GM19438 (cell line): ENCODE data around the gene WWOX.

ENCODE experiments used
- ATAC-seq: cut with Tn5 transposase; IDR thresholded peaks from one replicate; pipeline ENCODE4 v1.9.1; 2021; ENCODE audit warnings: low read depth; ENCODE audit not compliant: unreplicated experiment

Gene WWOX

GRCh38 chr16:78102865-78103264, 3.4 kb downstream of the WWOX start:
- ATAC-seq, result no peak

DNA sequence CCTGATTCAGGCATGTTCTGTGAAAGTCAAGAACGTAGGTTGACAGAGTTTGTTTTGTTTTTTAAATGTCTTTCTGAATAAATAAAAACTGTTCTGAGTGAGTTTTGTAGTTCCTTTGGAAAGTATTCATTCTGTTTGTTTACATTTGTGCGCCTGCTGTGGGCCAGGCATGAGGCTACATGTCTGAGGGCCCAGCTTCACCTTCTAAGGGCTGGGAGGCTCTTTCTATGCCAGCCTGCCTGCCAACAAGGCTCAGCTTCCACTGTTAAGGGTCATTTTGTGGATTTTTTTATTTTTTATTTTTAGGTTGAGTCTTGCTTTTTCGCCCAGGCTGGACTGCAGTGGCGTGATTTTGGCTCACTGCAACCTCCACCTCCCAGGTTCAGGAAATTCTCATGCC, 6.1 kb downstream of the WWOX start:
- no peak for ATAC-seq

GRCh38 chr16:78106686-78107085, 7.2 kb downstream of the WWOX start:
- no peak for ATAC-seq

- ATAC-seq, result no peak
These were observed 9.0 kb downstream of the WWOX start for GRCh38 chr16:78108451-78108850.

GRCh38 chr16:78113258-78113657, 13.8 kb downstream of the WWOX start:
- ATAC-seq, result no peak

DNA sequence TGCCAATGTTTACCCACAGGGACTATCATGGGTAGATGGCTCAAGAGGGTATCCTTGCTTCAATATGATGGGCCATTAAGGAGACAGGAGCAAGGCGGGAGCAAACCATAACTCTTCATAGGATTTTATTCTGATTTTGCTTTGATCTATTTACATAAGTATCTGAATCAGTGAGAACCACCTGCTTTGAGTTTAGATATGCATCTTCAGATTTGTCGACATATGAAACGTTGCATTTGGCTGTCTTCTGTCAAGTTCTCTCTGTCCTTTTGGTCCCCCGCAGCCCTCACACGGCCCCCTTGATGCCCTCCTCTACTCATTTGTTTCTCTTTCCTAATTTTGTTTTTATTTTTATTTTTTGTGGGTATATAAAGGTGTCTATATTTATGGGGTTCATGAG, 16.2 kb downstream of the WWOX start:
- ATAC-seq, result no peak

DNA sequence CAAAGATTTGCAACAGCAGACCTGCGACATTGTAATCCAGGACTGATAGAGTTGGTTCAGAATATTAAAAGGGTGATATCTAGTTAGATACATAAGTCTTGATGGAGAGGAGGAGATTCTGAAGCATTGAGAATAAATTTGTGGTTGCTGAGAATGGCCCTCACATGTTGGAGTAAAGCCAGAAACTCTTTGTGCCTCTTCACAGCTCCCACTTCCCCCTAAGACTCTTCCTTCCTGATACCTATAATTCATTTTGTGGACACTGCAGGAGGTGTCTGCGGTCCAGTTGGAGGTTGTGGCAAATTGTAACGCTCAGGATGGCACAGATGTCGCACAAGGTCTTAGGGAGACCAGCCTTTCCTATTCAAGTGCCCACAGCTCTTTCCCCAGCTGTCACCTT, 17.5 kb downstream of the WWOX start:
- no peak for ATAC-seq

- no peak for ATAC-seq
These were observed 17.9 kb downstream of the WWOX start for GRCh38 chr16:78117391-78117790.

DNA sequence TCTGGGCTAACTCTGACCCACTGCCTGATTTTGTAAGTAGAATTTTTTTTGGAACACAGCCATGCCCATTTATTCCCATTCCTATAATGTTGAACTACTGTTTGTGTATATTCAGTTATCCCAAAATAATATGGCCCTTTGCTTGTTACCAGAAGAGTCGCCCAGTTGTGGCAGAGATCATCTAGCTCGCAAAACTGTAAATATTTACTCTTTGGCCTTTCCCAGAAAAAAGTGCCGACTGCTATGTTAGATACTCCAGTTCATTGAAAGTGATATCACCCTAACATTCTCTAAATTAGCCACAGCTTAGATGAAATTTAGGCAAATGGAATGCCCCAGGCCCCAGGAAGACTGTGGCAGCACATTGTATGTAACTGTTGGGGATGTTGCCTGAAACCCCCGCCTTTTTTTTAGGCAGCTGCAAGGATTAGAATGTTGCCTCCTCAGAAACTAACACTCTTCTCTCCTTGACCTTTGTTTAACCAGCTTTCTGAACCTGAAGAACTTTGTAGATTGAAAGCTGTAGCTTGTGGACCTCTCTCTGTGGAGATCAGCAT, 19.1 kb downstream of the WWOX start:
- no peak for ATAC-seq

- no peak for ATAC-seq
These were observed 23.4 kb downstream of the WWOX start for GRCh38 chr16:78122774-78123315.

DNA sequence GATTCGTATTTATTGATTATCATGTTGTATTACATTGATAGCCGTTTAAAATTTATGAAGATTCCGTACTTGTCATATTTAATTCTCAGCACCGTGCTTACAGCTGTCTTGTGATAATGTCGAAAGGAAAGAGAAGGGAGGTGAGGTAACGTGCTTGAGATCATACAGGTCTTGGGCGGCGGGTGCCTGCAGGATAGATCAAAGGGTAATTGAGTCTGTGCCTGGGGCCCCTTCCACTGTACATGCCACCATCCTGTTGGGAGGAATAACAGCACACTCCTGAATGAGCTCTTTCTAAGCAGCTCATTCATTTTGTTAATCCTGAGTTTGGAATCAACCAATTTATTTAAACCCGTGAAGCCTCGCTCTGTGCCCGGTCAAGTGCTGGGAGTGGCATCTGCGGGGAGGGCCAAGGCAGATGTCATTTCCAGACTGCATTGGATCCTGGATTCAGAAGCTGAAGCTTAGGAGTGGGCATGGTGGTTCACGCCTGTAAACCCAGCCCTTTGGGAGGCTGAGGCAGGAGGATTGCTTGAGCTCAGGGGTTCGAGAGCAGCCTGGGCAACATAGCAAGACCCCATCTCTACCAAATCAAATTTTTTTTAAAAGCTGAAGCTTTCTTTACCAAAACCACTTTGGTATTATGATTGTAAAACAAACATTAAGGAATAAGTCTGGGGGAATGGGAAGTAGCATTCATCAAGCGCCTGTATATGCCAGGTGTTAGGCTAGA, 25.8 kb downstream of the WWOX start:
- no peak for ATAC-seq

- no peak for ATAC-seq
These were observed 27.2 kb downstream of the WWOX start for GRCh38 chr16:78126662-78127061.

GRCh38 chr16:78127130-78127529, 27.7 kb downstream of the WWOX start:
- ATAC-seq, result no peak

- no peak for ATAC-seq
These were observed 29.5 kb downstream of the WWOX start for GRCh38 chr16:78128913-78129312.

- ATAC-seq, result no peak
These were observed 29.9 kb downstream of the WWOX start for GRCh38 chr16:78129349-78129748.

DNA sequence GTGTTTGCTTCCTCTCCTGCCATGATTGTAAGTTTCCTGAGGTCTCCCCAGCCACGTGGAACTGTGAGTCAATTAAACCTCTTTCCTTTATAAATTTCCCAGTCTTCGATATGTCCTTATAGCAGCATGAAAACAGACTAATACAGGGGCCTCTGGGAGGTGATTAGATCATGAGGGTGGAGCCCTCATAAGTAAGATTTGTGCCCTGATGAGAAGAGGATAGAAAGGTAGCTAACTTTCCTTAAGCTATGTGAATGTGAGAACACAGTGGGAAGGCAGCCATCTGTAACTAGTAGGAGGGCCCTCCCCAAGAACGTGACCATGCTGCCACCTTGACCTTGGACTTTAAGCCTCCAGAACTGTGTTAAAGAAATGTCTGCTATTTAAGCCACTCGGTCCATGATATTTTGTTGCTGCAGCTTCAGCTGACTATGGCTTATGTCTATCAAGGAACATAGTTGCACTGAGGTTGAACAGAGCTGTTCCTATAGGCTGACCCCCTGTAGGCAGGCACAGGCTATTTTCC, 30.7 kb downstream of the WWOX start:
- ATAC-seq, result no peak

GRCh38 chr16:78130950-78131349, 31.5 kb downstream of the WWOX start:
- ATAC-seq, result no peak

- no peak for ATAC-seq
These were observed 34.5 kb downstream of the WWOX start for GRCh38 chr16:78133919-78134318.

- ATAC-seq, result no peak
These were observed 35.6 kb downstream of the WWOX start for GRCh38 chr16:78134944-78135619.

DNA sequence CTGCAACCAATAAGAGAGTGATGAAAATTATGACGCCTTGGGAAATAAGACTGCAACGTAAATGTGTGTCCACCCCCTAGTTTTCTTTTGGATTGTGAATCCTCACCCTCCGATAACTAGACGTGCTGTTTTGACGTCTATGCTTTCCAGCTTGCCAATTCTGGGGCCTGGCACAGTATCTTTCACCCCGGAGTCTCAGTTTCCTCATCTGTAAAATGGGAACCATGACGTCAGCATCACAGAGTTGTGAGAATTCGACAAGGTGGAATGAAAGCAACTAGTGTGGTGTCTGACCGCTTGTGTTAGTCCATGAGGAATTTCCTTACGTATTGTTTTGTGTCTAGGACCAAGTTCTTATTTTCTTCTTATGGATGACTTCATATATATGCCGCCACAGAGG, 37.7 kb downstream of the WWOX start:
- no peak for ATAC-seq

GRCh38 chr16:78137782-78138616, 38.5 kb downstream of the WWOX start:
- ATAC-seq, result no peak
